K562 (cell line): Measurements from ENCODE around the gene NISCH. TPM values are rescaled to one million over a fixed set of nuclear protein-coding genes. Genes with fewer than 3 reads are reported as not detected.
A peak's percentile ranks its signal among the peaks of the same experiment; 100 is the strongest.

Experiments used
- ATAC-seq: fragments of 200-7000 bp; cut with Tn5 transposase; 3 replicates; pipeline ENCODE4 v1.9.1; 2020; ENCODE audit warnings: moderate library complexity
- BruUV-seq: library from RNA; stranded (reverse); fragments of 400-500 nt; replicated peaks from 2 replicates; lab custom pipeline; 2021; lab: Mats Ljungman, UMichigan
- CTCF ChIA-PET: fragments of 300-600 bp; formaldehyde crosslinking; extraction: SDS; loops from one replicate; lab custom pipeline; 2021; ENCODE audit warnings: low intra/inter-chr PET ratio; lab: Yijun Ruan, JAX
- POLR2A ChIA-PET: fragments of 300-600, 350-650 bp; sonication (Branson Sonifier 250); formaldehyde crosslinking; extraction: SDS; loops from one replicate; lab custom pipeline; 2021; ENCODE audit warnings: antibody characterized with exemption, inconsistent platforms; lab: Yijun Ruan, JAX
- DNase-seq, 4 experiments: peaks; one replicate each; pipeline versions ENCODE4 v3.0.0 to v3.0.0-alpha.2; 2011 to 2018; ENCODE audit warnings: low spot score in 3 of 4, mixed read lengths in 3 of 4; ENCODE audit errors: extremely low read depth in 1 of 4
- FAIRE-seq: peaks from 2 replicates; lab custom pipeline; 2011; peaks lifted over from hg19 to GRCh38; lab: Jason Lieb, UNC
- H2AFZ ChIP-seq: 2 replicates; pipeline ENCODE4 v1.6.0; 2011; ENCODE audit warnings: low read depth, low read length, control low read depth, inconsistent platforms
- H3K27ac ChIP-seq: fragments of 200-600 bp; 3 replicates; pipeline ENCODE4 v1.8.0; 2011; ENCODE audit warnings: low read depth, mild to moderate bottlenecking, control low read depth, inconsistent platforms, low read length, moderate library complexity, mixed read lengths; ENCODE audit errors: extremely low read depth
- H3K27me3 ChIP-seq, 2 experiments: fragments of 300-600 bp in 1 of 2; 2 replicates in 1 of 2; 3 replicates in 1 of 2; pipeline versions ENCODE4 v1.6.0 to v1.8.0; 2011; ENCODE audit warnings: inconsistent platforms in 2 of 2, low read length in 2 of 2, mild to moderate bottlenecking in 1 of 2, mixed read lengths in 1 of 2, moderate library complexity in 1 of 2; ENCODE audit not compliant: control insufficient read depth in 2 of 2, insufficient read depth in 2 of 2
- H3K36me3 ChIP-seq: fragments of 300-600 bp; 3 replicates; pipeline ENCODE4 v1.8.0; 2011; ENCODE audit warnings: mild to moderate bottlenecking, low read length, inconsistent platforms; ENCODE audit not compliant: control insufficient read depth, insufficient read depth
- H3K4me1 ChIP-seq, 2 experiments: fragments of 200-600 bp in 1 of 2; replicated peaks in 1 of 2; 2 replicates in 1 of 2; 3 replicates in 1 of 2; pipeline versions ENCODE4 v1.5.1 to v1.8.0; 2011; ENCODE audit warnings: inconsistent platforms in 2 of 2, low read length in 2 of 2, mild to moderate bottlenecking in 1 of 2, mixed read lengths in 1 of 2, moderate library complexity in 1 of 2; ENCODE audit not compliant: control insufficient read depth in 2 of 2, insufficient read depth in 2 of 2
- H3K4me2 ChIP-seq: 2 replicates; pipeline ENCODE4 v1.6.1; 2011; ENCODE audit warnings: low read length, control low read depth, inconsistent platforms, mixed read lengths; ENCODE audit not compliant: insufficient read depth
- H3K4me3 ChIP-seq: fragments of 200-600 bp; sonication (generic), shearing (Covaris generic); 2 replicates; pipeline ENCODE4 v1.5.1; 2016; ENCODE audit warnings: control low read depth, inconsistent platforms
- H3K79me2 ChIP-seq: fragments of 200-600 bp; 3 replicates; pipeline ENCODE4 v1.8.0; 2011; ENCODE audit warnings: low read length, inconsistent platforms; ENCODE audit not compliant: control insufficient read depth, insufficient read depth
- H3K9ac ChIP-seq, 2 experiments: 2 replicates each; pipeline versions ENCODE4 v1.6.0 to v1.6.1; 2011; ENCODE audit warnings: low read depth in 2 of 2, low read length in 2 of 2, control low read depth in 1 of 2, inconsistent platforms in 1 of 2, mild to moderate bottlenecking in 1 of 2, mixed read lengths in 1 of 2; ENCODE audit not compliant: insufficient read depth in 1 of 2
- H3K9me1 ChIP-seq: one replicate; pipeline ENCODE4 v1.6.0; 2011; ENCODE audit warnings: inconsistent platforms, mild to moderate bottlenecking, low read length, moderate library complexity; ENCODE audit not compliant: control insufficient read depth, insufficient read depth
- H3K9me3 ChIP-seq: replicated peaks from 2 replicates; pipeline ENCODE4 v1.5.1; 2011; ENCODE audit warnings: low read depth, low read length, inconsistent platforms; ENCODE audit not compliant: control insufficient read depth, insufficient read depth
- H4K20me1 ChIP-seq: replicated peaks from 2 replicates; pipeline ENCODE4 v1.6.1; 2011; ENCODE audit warnings: low read length, inconsistent platforms, mixed read lengths; ENCODE audit not compliant: control insufficient read depth, insufficient read depth
- ETV5 ChIP-seq: sonication (generic); formaldehyde crosslinking; IDR thresholded peaks from 2 replicates; pipeline ENCODE4 v1.4.0; 2020; ENCODE audit warnings: low read depth, mild to moderate bottlenecking, missing genetic modification reagents
- FOXK1 ChIP-seq: sonication (generic); formaldehyde crosslinking; IDR thresholded peaks from 2 replicates; pipeline ENCODE4 v1.8.0; 2022; ENCODE audit warnings: missing genetic modification reagents, mild to moderate bottlenecking, borderline replicate concordance
- HDGF ChIP-seq: fragments of 450-650 bp; IDR thresholded peaks from 2 replicates; pipeline ENCODE4 v1.6.1; 2016
- LEF1 ChIP-seq: fragments of 450-650 bp; IDR thresholded peaks from 2 replicates; pipeline ENCODE4 v1.6.1; 2016; ENCODE audit warnings: mild to moderate bottlenecking
- MYC ChIP-seq, 2 experiments: fragments of 250-450 bp in 1 of 2; sonication (Bioruptor Pico) in 1 of 2; IDR thresholded peaks; 2 replicates each; pipeline versions ENCODE4 v1.5.1 to v1.6.1; 2012 to 2021; ENCODE audit warnings: low read depth in 2 of 2, borderline replicate concordance in 1 of 2, improper control_type of control experiment in 1 of 2, low read length in 1 of 2, mild to moderate bottlenecking in 1 of 2, moderate library complexity in 1 of 2
- MYNN ChIP-seq, 2 experiments: sonication (generic); formaldehyde crosslinking in 1 of 2; IDR thresholded peaks; 2 replicates each; pipeline versions ENCODE4 v1.5.0 to v1.6.1; 2016 to 2020; ENCODE audit warnings: antibody characterized with exemption in 1 of 2, missing genetic modification reagents in 1 of 2
- PML ChIP-seq: IDR thresholded peaks from 2 replicates; pipeline ENCODE4 v1.6.1; 2012; ENCODE audit warnings: low read length, inconsistent platforms
- POLR2G ChIP-seq: fragments of 200-400 bp; formaldehyde crosslinking; IDR thresholded peaks from 2 replicates; pipeline ENCODE4 v1.6.1; 2017; ENCODE audit warnings: low read depth, mild to moderate bottlenecking, antibody characterized with exemption, low read length, moderate library complexity
- SP2 ChIP-seq: IDR thresholded peaks from 2 replicates; pipeline ENCODE4 v1.6.1; 2011; ENCODE audit warnings: mild to moderate bottlenecking, low read depth, low read length, moderate library complexity; ENCODE audit not compliant: poor library complexity, severe bottlenecking; ENCODE audit errors: extremely low read depth
- TAF7 ChIP-seq: fragments of 450-650 bp; IDR thresholded peaks from 2 replicates; pipeline ENCODE4 v1.6.1; 2016; ENCODE audit warnings: missing genetic modification characterization, missing compliant biosample characterization
- TCF15 ChIP-seq: fragments of 250-450 bp; sonication (Bioruptor Pico); IDR thresholded peaks from 2 replicates; pipeline ENCODE4 v1.8.0; 2022; ENCODE audit warnings: moderate library complexity, mild to moderate bottlenecking, inconsistent platforms
- TFAM ChIP-seq: fragments of 250-450 bp; sonication (Bioruptor Pico); conservative IDR thresholded peaks from 2 replicates; pipeline ENCODE4 v1.5.0; 2021; ENCODE audit warnings: mild to moderate bottlenecking, moderate library complexity
- ZBTB2 ChIP-seq: fragments of 450-650 bp; IDR thresholded peaks from 2 replicates; pipeline ENCODE4 v1.6.1; 2016; ENCODE audit warnings: antibody characterized with exemption
- ZNF24 ChIP-seq: fragments of 450-650 bp; IDR thresholded peaks from 2 replicates; pipeline ENCODE4 v1.6.1; 2016
- ZNF384 ChIP-seq: IDR thresholded peaks from 2 replicates; pipeline ENCODE4 v1.6.1; 2012; ENCODE audit warnings: low read depth, low read length, improper control_type of control experiment
- WGBS: fragments of 100-300 bp; shearing (Covaris generic); methylation state at CpG from one replicate; pipeline ENCODE4 v1.1.6; 2016; ENCODE audit warnings: low coverage, mixed read lengths; ENCODE audit not compliant: insufficient coverage; ENCODE audit errors: missing lambda C conversion rate; 5-methylcytosine and 5-hydroxymethylcytosine counted together
- in situ Hi-C: fragments of 300-500 bp; cut with MboI; formaldehyde crosslinking; loops from 4 replicates; pipeline ENCODE4 v1.15.0; 2018; ENCODE audit warnings: inconsistent platforms, mixed read lengths
- intact Hi-C: fragments of 100-400 bp; cut with micrococcal nuclease; formaldehyde crosslinking; loops from 2 replicates; pipeline ENCODE4 v1.14.2; 2022
- polyA plus RNA-seq, 8 experiments: library from polyadenylated mRNA; depleted of rRNA in 4 of 8; stranded (reverse) in 5 of 8; unstranded in 3 of 8; fragments of >200 nt; fragmentation: Nextera tagmentation in 2 of 8; fragmentation: Illumina TruSeq in 1 of 8; extraction: Ambion mirVana in 2 of 8; extraction: Trizol in 1 of 8; gene quantifications; 2 replicates each; pipeline versions ENCODE4 v1.2.1 to v1.2.3, GENCODE V29; 2011 to 2014; ENCODE audit warnings: inconsistent platforms in 1 of 8, missing spikeins in 1 of 8
- total RNA-seq, 7 experiments: library from RNA; depleted of rRNA in 6 of 7; stranded (reverse); fragments of >200 nt in 6 of 7; fragmentation: Illumina TruSeq in 2 of 7; extraction: Trizol in 2 of 7; gene quantifications; 2 replicates each; pipeline versions ENCODE4 v1.2.1 to v1.2.3, GENCODE V29; 2011 to 2021; ENCODE audit warnings: low replicate concordance in 1 of 7

NISCH gene
- total and polyA plus RNA-seq, 9 of the 15 experiments (the other 6 are each of a cell fraction or from before 2014, with no cell fraction given) = 0.44 to 43.5 (median 23.4) TPM

GRCh38 chr3:52473026-52473425 is 17.6 kb downstream of the NISCH start:
- Histone ChIP-seq H3K4me2 (no peak overlapping the region), H3K27ac (no peak overlapping the region), H3K79me2 (no peaks in the 10 kb centered on the region), H3K27me3 (no peaks in the 10 kb centered on the region), H3K9me3 (no peaks in the 10 kb centered on the region), H4K20me1 (no peaks in the 10 kb centered on the region), H3K36me3 (peaks cover 66% of the 10 kb centered on the region; the same call in 2 of the 3 replicates), H3K4me3 (no peak overlapping the region), H3K4me1 (peaks cover 0 to 9% of the 10 kb centered on the region in 2 experiments; a peak in 2 of 5 replicates), H2AFZ (no peak overlapping the region), H3K9ac (no peak overlapping the region), H3K9me1 (no peaks in the 10 kb centered on the region)
- TF ChIP-seq ETV5 = no peak
- no peak for TF ChIP-seq MYNN (IDR thresholded peaks at IDR 0.05)
- TF ChIP-seq MYNN (CRISPR knock-in tag; IDR thresholded peaks at IDR 0.05) = no peak
- 0 out of 2 replicates have a peak, but pooled peaks have one; percentile 15 for TF ChIP-seq POLR2G
- TF ChIP-seq FOXK1 (CRISPR knock-in tag) = no peak
- no peak for DNase-seq
- in situ Hi-C loops = no loop called here
- 91% methylated on average over 4 of the region's 5 CpGs for WGBS
- no peak for ATAC-seq
- BruUV-seq = no TSS peak
- intact Hi-C loops = no loop called here
- ChIA-PET CTCF (no interaction called here), POLR2A (interaction anchor here (1.3 kb wide), 1 partner anchor 32 kb away, joined by 4 read pairs; no protein-coding TSS in a partner anchor)
- FAIRE-seq = no peak

- Histone ChIP-seq H3K27ac (no peak overlapping the region), H4K20me1 (no peaks in the 10 kb centered on the region), H3K4me3 (no peak overlapping the region), H3K9ac (no peak overlapping the region), H3K36me3 (peaks cover 92% of the 10 kb centered on the region; the same call in 2 of the 3 replicates), H2AFZ (no peak overlapping the region), H3K9me3 (no peaks in the 10 kb centered on the region), H3K4me2 (no peak overlapping the region), H3K4me1 (peaks cover 0 to 3% of the 10 kb centered on the region in 2 experiments; a peak in 2 of 5 replicates), H3K79me2 (no peaks in the 10 kb centered on the region), H3K9me1 (no peaks in the 10 kb centered on the region), H3K27me3 (no peaks in the 10 kb centered on the region)
- in situ Hi-C loops (no loop called here), intact Hi-C loops (no loop called here)
- BruUV-seq = no TSS peak
- TF ChIP-seq TFAM (no peak), ZBTB2 (no peak), TCF15 (CRISPR knock-in tag) (no peak), MYC (IDR thresholded peaks at IDR 0.05; ENCODE audit: low read depth, low read length) (no peak), MYC (CRISPR knock-in tag; IDR thresholded peaks at IDR 0.05; ENCODE audit: borderline replicate concordance, low read depth) (no peak), SP2 (no peak), HDGF (no peak), LEF1 (no peak), ZNF24 (no peak), PML (no peak), TAF7 (tag) (no peak), ZNF384 (no peak)
- FAIRE-seq (no peak), DNase-seq (no peak), ATAC-seq (no peak)
- WGBS = 94% methylated on average over 16 of the region's 16 CpGs
- ChIA-PET POLR2A (no interaction called here), CTCF (no interaction called here)
Observed at GRCh38 chr3:52477076-52477795, 21.8 kb downstream of the NISCH start.
